Subcutaneous adipose tissue (tissue), 4 donors: ENCODE data around the gene MTMR2. TPM values are rescaled to one million over a fixed set of nuclear protein-coding genes. Genes with fewer than 3 reads are reported as not detected.

ENCODE experiments used
- small RNA-seq: library from RNA; depleted of rRNA; stranded (forward); fragments of <200 nt; gene quantifications from one replicate; pipeline ENCODE3, GENCODE V24; 2016
- total RNA-seq, 4 donors: library from RNA; depleted of rRNA; stranded (reverse); fragments of >200 nt; gene quantifications; one replicate each; pipeline ENCODE4 v1.1.0, GENCODE V29; 2016
- TF ChIP-seq, protein P1 (sequence below): fragments of 450-650 bp; IDR thresholded peaks from one replicate; pipeline ENCODE4 v1.5.1; 2016; ENCODE audit warnings: low read depth, mild to moderate bottlenecking, control low read depth, antibody characterized with exemption, moderate library complexity

Gene MTMR2
- total RNA-seq, 4 donors from 2014 or later: 19.8 to 36.5 (median 27.6) TPM

DNA sequence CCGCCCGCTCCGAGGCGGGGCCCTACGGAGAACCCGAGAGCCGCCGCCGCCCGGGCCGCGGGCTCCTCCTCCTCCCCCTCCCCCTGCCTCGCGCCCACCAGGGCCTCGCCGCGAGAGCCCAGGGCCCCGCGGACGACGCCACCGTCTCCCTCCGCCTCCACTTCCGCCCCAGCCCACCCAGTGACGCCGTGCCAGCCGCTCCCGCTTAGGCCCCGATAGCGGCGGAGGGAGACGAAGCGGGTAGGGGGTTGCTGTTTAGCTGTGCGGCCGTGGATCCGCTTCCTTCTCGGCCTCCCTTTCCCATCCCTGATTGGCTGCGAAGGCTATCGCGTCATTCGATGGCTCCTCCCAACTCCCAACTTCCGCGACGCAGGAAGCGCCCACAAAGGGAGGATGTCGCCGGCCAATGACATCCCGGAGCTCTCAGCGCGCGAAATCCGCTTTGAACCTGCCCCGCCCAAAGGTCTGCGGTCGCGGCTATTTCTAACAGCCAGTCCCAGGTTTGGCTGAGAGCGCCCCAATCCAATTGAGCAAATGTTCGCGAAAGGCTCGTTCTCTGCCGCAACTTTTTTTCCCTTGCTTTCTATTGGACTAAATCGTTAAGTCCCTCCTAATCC, 134.3 kb downstream of the MTMR2 start, which contains the start of gene FAM76B:
FAM76B (minus strand) TSS at position 277 of the 617 bp plus-strand sequence. CDS start 304 bp downstream, outside the sequence.
- TF ChIP-seq, protein P1, sequence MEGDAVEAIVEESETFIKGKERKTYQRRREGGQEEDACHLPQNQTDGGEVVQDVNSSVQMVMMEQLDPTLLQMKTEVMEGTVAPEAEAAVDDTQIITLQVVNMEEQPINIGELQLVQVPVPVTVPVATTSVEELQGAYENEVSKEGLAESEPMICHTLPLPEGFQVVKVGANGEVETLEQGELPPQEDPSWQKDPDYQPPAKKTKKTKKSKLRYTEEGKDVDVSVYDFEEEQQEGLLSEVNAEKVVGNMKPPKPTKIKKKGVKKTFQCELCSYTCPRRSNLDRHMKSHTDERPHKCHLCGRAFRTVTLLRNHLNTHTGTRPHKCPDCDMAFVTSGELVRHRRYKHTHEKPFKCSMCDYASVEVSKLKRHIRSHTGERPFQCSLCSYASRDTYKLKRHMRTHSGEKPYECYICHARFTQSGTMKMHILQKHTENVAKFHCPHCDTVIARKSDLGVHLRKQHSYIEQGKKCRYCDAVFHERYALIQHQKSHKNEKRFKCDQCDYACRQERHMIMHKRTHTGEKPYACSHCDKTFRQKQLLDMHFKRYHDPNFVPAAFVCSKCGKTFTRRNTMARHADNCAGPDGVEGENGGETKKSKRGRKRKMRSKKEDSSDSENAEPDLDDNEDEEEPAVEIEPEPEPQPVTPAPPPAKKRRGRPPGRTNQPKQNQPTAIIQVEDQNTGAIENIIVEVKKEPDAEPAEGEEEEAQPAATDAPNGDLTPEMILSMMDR: no peak

DNA sequence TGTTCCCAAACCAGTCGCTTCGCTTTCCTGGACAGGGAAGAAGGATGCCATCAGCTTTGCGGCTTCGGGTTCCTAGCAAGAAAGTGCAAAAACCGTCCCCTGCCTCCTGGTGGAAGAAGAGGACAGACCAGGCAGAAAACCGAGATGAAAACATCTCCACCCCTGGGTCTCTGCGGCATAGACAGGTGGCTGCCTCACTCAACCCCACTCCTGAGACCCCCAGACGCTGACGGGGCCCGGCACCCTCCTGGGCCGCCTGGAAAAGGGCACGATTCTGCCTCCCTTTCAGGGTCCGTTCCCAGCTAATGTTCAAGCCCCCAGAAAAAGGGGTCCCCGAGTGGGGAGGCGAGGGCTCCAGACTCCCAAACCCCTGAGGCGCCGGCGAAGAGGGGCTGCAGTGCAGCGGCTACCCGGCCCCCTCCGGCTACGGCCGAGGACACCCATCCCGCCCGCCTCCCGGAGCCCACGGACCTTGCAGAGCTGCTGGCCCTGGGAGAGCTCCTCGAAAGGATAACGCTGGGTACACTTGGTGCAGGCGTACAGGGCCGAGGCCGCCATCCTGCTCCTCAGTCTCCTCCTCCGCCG, 134.9 kb downstream of the MTMR2 start:
- TF ChIP-seq, protein P1: no peak

Small RNA genes lying within 50 kb of the gene (small RNA-seq; reads per million reads assigned to genes)
- not detected for gene RNA5SP345

Other genes starting within 250 kb of the MTMR2 start
- 10 to 100 TPM; 37.4 to 64.5 (median 53.9) TPM for gene FAM76B, start 134.3 kb downstream of the MTMR2 start, total RNA-seq
- gene CEP57, start 133.6 kb downstream of the MTMR2 start, total RNA-seq: 10 to 100 TPM; 31.5 to 49.5 (median 39.4) TPM